AG08396 (cell line): Measurements from ENCODE around the gene ANXA3.

ENCODE experiments used
- DNase-seq: peaks from one replicate; pipeline ENCODE4 v3.0.0; 2012; ENCODE audit warnings: low spot score, mixed read lengths

Gene ANXA3

GRCh38 chr4:78612398-78613178 is 61.0 kb downstream of the ANXA3 start:
- peak; percentile 30 for DNase-seq

GRCh38 chr4:78613522-78614321 is 62.2 kb downstream of the ANXA3 start:
- DNase-seq, result no peak

- no peak for DNase-seq
Observed at GRCh38 chr4:78616046-78616498, 64.5 kb downstream of the ANXA3 start.

- DNase-seq, result no peak
Observed at GRCh38 chr4:78618436-78618835, 66.9 kb downstream of the ANXA3 start.

GRCh38 chr4:78621395-78621794 is 69.8 kb downstream of the ANXA3 start:
- DNase-seq, result no peak

- peak; percentile 18 for DNase-seq
Observed at GRCh38 chr4:78622253-78622979, 70.8 kb downstream of the ANXA3 start.

- DNase-seq, result no peak
Observed at GRCh38 chr4:78624048-78624447, 72.5 kb downstream of the ANXA3 start.

GRCh38 chr4:78625073-78625472 is 73.5 kb downstream of the ANXA3 start:
- DNase-seq, result no peak

GRCh38 chr4:78627046-78627965 is 75.7 kb downstream of the ANXA3 start:
- DNase-seq, result no peak

GRCh38 chr4:78627966-78628678 is 76.6 kb downstream of the ANXA3 start:
- DNase-seq, result no peak

- DNase-seq, result no peak
Observed at GRCh38 chr4:78629991-78630541, 78.5 kb downstream of the ANXA3 start.

- no peak for DNase-seq
Observed at GRCh38 chr4:78630615-78631014, 79.0 kb downstream of the ANXA3 start.

- DNase-seq, result no peak
Observed at GRCh38 chr4:78634011-78634664, 82.6 kb downstream of the ANXA3 start.

- DNase-seq, result no peak
Observed at GRCh38 chr4:78638337-78639172, 87.0 kb downstream of the ANXA3 start.

GRCh38 chr4:78640714-78641113 is 89.1 kb downstream of the ANXA3 start:
- DNase-seq, result no peak

- DNase-seq, result no peak
Observed at GRCh38 chr4:78642934-78643333, 91.4 kb downstream of the ANXA3 start.

- DNase-seq, result no peak
Observed at GRCh38 chr4:78644063-78644691, 92.6 kb downstream of the ANXA3 start.

GRCh38 chr4:78644744-78645330 is 93.3 kb downstream of the ANXA3 start:
- DNase-seq, result peak; percentile 65
